Neural cell (in vitro differentiated cells): ENCODE results near the gene ZC3H4. TPM values are rescaled to one million over a fixed set of nuclear protein-coding genes. Genes with fewer than 3 reads are reported as not detected.

Experiments
- H2AFZ ChIP-seq: fragments of 200-600, 300-800 bp; sonication (generic), shearing (Covaris generic); 2 replicates; pipeline ENCODE4 v1.6.0; 2014; ENCODE audit warnings: low read depth, mild to moderate bottlenecking, antibody characterized with exemption, low read length, moderate library complexity
- H3F3A ChIP-seq: fragments of 200-600 bp; shearing (Covaris generic); 2 replicates; pipeline ENCODE4 v1.6.1; 2016; ENCODE audit warnings: mild to moderate bottlenecking, moderate library complexity, mixed read lengths, antibody characterized with exemption, low read length; ENCODE audit not compliant: insufficient read depth, poor library complexity, severe bottlenecking
- H3K27ac ChIP-seq: fragments of 200-600, 300-800 bp; sonication (generic), shearing (Covaris generic); 2 replicates; pipeline ENCODE4 v1.5.1; 2014; ENCODE audit warnings: mild to moderate bottlenecking, low read length, moderate library complexity
- H3K27me3 ChIP-seq: fragments of 300-800, 200-600 bp; sonication (generic), shearing (Covaris generic); 2 replicates; pipeline ENCODE4 v1.6.0; 2014; ENCODE audit warnings: mild to moderate bottlenecking, low read depth, low read length, moderate library complexity; ENCODE audit not compliant: insufficient read depth
- H3K36me3 ChIP-seq: fragments of 300-800, 200-600 bp; sonication (generic), shearing (Covaris generic); 2 replicates; pipeline ENCODE4 v1.5.1; 2014; ENCODE audit warnings: mild to moderate bottlenecking, antibody characterized with exemption, low read length, moderate library complexity; ENCODE audit not compliant: insufficient read depth
- H3K4me2 ChIP-seq: fragments of 300-800, 200-600 bp; sonication (generic), shearing (Covaris generic); 2 replicates; pipeline ENCODE4 v1.6.0; 2014; ENCODE audit warnings: mild to moderate bottlenecking, low read length
- H3K4me3 ChIP-seq: fragments of 300-800, 200-600 bp; sonication (generic), shearing (Covaris generic); 2 replicates; pipeline ENCODE4 v1.5.1; 2014; ENCODE audit warnings: mild to moderate bottlenecking, low read length, moderate library complexity
- H3K79me2 ChIP-seq: fragments of 200-600 bp; shearing (Covaris generic); replicated peaks from 2 replicates; pipeline ENCODE4 v1.6.0; 2014; ENCODE audit warnings: mild to moderate bottlenecking, low read length, moderate library complexity; ENCODE audit not compliant: insufficient read depth
- H3K9ac ChIP-seq: fragments of 300-800, 200-600 bp; sonication (generic), shearing (Covaris generic); 2 replicates; pipeline ENCODE4 v1.6.1; 2016; ENCODE audit warnings: mild to moderate bottlenecking, low read length, mixed read lengths
- H3K9me2 ChIP-seq: fragments of 200-600 bp; shearing (Covaris generic); 2 replicates; pipeline ENCODE4 v1.6.1; 2016; ENCODE audit warnings: mild to moderate bottlenecking, low read length, mixed read lengths; ENCODE audit not compliant: insufficient read depth
- H3K9me3 ChIP-seq: fragments of 200-600, 300-800 bp; sonication (generic), shearing (Covaris generic); 2 replicates; pipeline ENCODE4 v1.6.1; 2016; ENCODE audit warnings: mild to moderate bottlenecking, mixed run types, low read length, moderate library complexity, mixed read lengths
- H4K20me1 ChIP-seq: fragments of 200-600 bp; shearing (Covaris generic); 2 replicates; pipeline ENCODE4 v1.6.1; 2016; ENCODE audit warnings: mild to moderate bottlenecking, mixed run types; ENCODE audit not compliant: insufficient read depth
- EP300 ChIP-seq: fragments of 450-650 bp; conservative IDR thresholded peaks from 2 replicates; pipeline ENCODE4 v1.6.1; 2014; ENCODE audit warnings: antibody characterized with exemption, mild to moderate bottlenecking, moderate library complexity; ENCODE audit not compliant: poor library complexity, severe bottlenecking
- EZH2 ChIP-seq: fragments of 200-600, 300-800 bp; shearing (Covaris generic), sonication (generic); IDR thresholded peaks from 2 replicates; pipeline ENCODE4 v1.6.1; 2014; ENCODE audit warnings: antibody characterized with exemption, low read length, borderline replicate concordance, mild to moderate bottlenecking; ENCODE audit not compliant: insufficient read depth, poor library complexity, severe bottlenecking
- MXI1 ChIP-seq: fragments of 450-650 bp; conservative IDR thresholded peaks from 2 replicates; pipeline ENCODE4 v1.6.1; 2014; ENCODE audit warnings: antibody characterized with exemption, mild to moderate bottlenecking; ENCODE audit not compliant: poor library complexity, severe bottlenecking
- POLR2AphosphoS5 ChIP-seq: IDR thresholded peaks from 2 replicates; pipeline ENCODE4 v1.6.1; 2012
- RAD21 ChIP-seq: fragments of 450-650 bp; conservative IDR thresholded peaks from 2 replicates; pipeline ENCODE4 v1.6.1; 2014; ENCODE audit warnings: antibody characterized with exemption, mild to moderate bottlenecking, moderate library complexity
- REST ChIP-seq: IDR thresholded peaks from 2 replicates; pipeline ENCODE4 v1.6.1; 2012; ENCODE audit warnings: borderline replicate concordance
- SMC3 ChIP-seq: fragments of 450-650 bp; conservative IDR thresholded peaks from 2 replicates; pipeline ENCODE4 v1.6.1; 2014; ENCODE audit warnings: antibody characterized with exemption, mild to moderate bottlenecking, moderate library complexity; ENCODE audit not compliant: poor library complexity
- TAF1 ChIP-seq: IDR thresholded peaks from 2 replicates; pipeline ENCODE4 v1.6.1; 2012; ENCODE audit warnings: low read depth
- polyA plus RNA-seq: library from polyadenylated mRNA; depleted of rRNA; stranded (reverse); fragments of >200 nt; gene quantifications from 2 replicates; pipeline ENCODE4 v1.2.3, GENCODE V29; 2014
- TF ChIP-seq, protein P1 (sequence below): fragments of 450-650 bp; IDR thresholded peaks from 2 replicates; pipeline ENCODE4 v1.5.1; 2014; ENCODE audit warnings: antibody characterized with exemption, mild to moderate bottlenecking, moderate library complexity; ENCODE audit not compliant: poor library complexity, severe bottlenecking

Gene ZC3H4
- polyA plus RNA-seq, 1 donor from 2014 or later, result 5.1 TPM

GRCh38 chr19:47019431-47020041, 94.0 kb downstream of the ZC3H4 start, which contains the start of gene NPAS1:
Gene NPAS1, plus strand, starts transcription at chr19:47019837. Its CDS starts 1,211 bp downstream, at chr19:47021048.
- Histone ChIP-seq H3K79me2 (no peaks in the 10 kb centered on the region), H4K20me1 (no peaks in the 10 kb centered on the region), H3K27me3 (peaks cover 55% of the 10 kb centered on the region), H2AFZ (no peak within 1 kb of the TSS), H3K4me2 (no peak within 1 kb of the TSS), H3K9me2 (no peaks in the 10 kb centered on the region), H3F3A (no peaks in the 10 kb centered on the region), H3K36me3 (no peaks in the 10 kb centered on the region), H3K9ac (no peak within 1 kb of the TSS), H3K4me3 (peak within 1 kb of the TSS; percentile 61), H3K27ac (no peak within 1 kb of the TSS), H3K9me3 (no peaks in the 10 kb centered on the region)
- TF ChIP-seq REST, result no peak
- TF ChIP-seq SMC3, result no peak
- no peak for TF ChIP-seq MXI1
- TF ChIP-seq POLR2AphosphoS5, result no peak

DNA sequence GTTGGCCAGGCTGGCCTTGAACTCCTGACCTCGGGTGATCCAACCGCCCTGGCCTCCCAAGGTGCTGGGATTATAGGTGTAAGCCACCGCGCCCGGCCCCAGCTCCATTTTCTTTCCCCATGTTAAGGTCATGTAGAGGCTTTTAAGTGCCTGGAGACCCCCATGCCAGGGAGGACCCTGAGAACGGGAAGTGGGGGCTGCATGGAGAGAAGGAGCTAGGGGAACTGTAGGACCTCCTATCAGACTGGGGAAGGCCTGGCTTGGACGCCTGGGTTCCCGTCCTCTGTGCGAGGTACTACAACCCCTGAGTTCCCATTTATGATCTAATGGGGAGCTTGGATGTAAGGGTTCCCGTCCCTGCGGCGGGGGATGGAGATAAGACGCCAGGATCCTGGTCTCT, 94.7 kb downstream of the ZC3H4 start:
- H3F3A ChIP-seq, result no peaks in the 10 kb centered on the region
- H2AFZ ChIP-seq, result no peak overlapping the region
- no peak for TF ChIP-seq MXI1
- no peak for TF ChIP-seq REST
- no peak for TF ChIP-seq TAF1
- no peak for TF ChIP-seq EZH2
- TF ChIP-seq, protein P1, sequence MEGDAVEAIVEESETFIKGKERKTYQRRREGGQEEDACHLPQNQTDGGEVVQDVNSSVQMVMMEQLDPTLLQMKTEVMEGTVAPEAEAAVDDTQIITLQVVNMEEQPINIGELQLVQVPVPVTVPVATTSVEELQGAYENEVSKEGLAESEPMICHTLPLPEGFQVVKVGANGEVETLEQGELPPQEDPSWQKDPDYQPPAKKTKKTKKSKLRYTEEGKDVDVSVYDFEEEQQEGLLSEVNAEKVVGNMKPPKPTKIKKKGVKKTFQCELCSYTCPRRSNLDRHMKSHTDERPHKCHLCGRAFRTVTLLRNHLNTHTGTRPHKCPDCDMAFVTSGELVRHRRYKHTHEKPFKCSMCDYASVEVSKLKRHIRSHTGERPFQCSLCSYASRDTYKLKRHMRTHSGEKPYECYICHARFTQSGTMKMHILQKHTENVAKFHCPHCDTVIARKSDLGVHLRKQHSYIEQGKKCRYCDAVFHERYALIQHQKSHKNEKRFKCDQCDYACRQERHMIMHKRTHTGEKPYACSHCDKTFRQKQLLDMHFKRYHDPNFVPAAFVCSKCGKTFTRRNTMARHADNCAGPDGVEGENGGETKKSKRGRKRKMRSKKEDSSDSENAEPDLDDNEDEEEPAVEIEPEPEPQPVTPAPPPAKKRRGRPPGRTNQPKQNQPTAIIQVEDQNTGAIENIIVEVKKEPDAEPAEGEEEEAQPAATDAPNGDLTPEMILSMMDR, result no peak
- TF ChIP-seq SMC3, result no peak
- TF ChIP-seq POLR2AphosphoS5, result no peak
- no peak for TF ChIP-seq RAD21
- no peak for TF ChIP-seq EP300
- H3K9me2 ChIP-seq, result no peaks in the 10 kb centered on the region
- H3K4me2 ChIP-seq, result no peak overlapping the region
- H4K20me1 ChIP-seq, result no peaks in the 10 kb centered on the region
- peaks cover 49% of the 10 kb centered on the region for H3K27me3 ChIP-seq
- no peak overlapping the region for H3K4me3 ChIP-seq
- no peak overlapping the region for H3K9ac ChIP-seq
- no peaks in the 10 kb centered on the region for H3K9me3 ChIP-seq
- H3K27ac ChIP-seq, result no peak overlapping the region
- H3K36me3 ChIP-seq, result no peaks in the 10 kb centered on the region
- no peaks in the 10 kb centered on the region for H3K79me2 ChIP-seq

Other genes starting within 250 kb of the ZC3H4 start
- 0.38 TPM in 1 of 2 replicates, not detected in the other for gene NPAS1, start 93.9 kb downstream of the ZC3H4 start, polyA plus RNA-seq
- 181 and 189 TPM in 2 replicates for gene TMEM160, start 65.2 kb downstream of the ZC3H4 start, polyA plus RNA-seq
- gene SAE1, start 17.1 kb upstream of the ZC3H4 start, polyA plus RNA-seq, result 177 and 178 TPM in 2 replicates
- gene BBC3, start 117.4 kb upstream of the ZC3H4 start, polyA plus RNA-seq, result 15.6 and 20.1 TPM in 2 replicates
- gene CCDC9, start 142.7 kb upstream of the ZC3H4 start, polyA plus RNA-seq, result 2.1 and 5.3 TPM in 2 replicates
- 6.6 and 11.5 TPM in 2 replicates for gene INAFM1, start 161.1 kb upstream of the ZC3H4 start, polyA plus RNA-seq
- gene C5AR1, start 196.1 kb upstream of the ZC3H4 start, polyA plus RNA-seq, result not detected in 2 replicates
- not detected in 2 replicates for gene C5AR2, start 218.4 kb upstream of the ZC3H4 start, polyA plus RNA-seq
- 11.7 and 14.8 TPM in 2 replicates for gene DHX34, start 235.5 kb upstream of the ZC3H4 start, polyA plus RNA-seq